ENCODE measurements around the gene NT5C2.

NT5C2 gene

GRCh38 chr10:103193107-103193819 lies at the start of gene NT5C2:
Gene NT5C2, minus strand, starts transcription at chr10:103193272. Its CDS starts 18,314 bp downstream, at chr10:103174958.
- TF ChIP-seq CTCF (conservative IDR thresholded peaks at IDR 0.05; ENCODE audit: low read length) (no peak), EZH2phosphoT487 (IDR thresholded peaks at IDR 0.05; ENCODE audit: borderline replicate concordance) (no peak)
- H3K4me3 ChIP-seq (ENCODE audit: low read length, poor library complexity, severe bottlenecking) = peak within 1 kb of the TSS; percentile 96
- H2AFZ ChIP-seq (ENCODE audit: low read length) = peak within 1 kb of the TSS; percentile 49
- H3F3A ChIP-seq (ENCODE audit: low read depth) = no peaks in the 10 kb centered on the region
- H3K4me2 ChIP-seq (ENCODE audit: low read depth, low read length, poor library complexity, severe bottlenecking) = peak within 1 kb of the TSS; percentile 99
- no peaks in the 10 kb centered on the region for H3K36me3 ChIP-seq (ENCODE audit: insufficient read depth, low read length)
- peak within 1 kb of the TSS; percentile 96 for H3K9ac ChIP-seq (ENCODE audit: low read depth, low read length, poor library complexity, severe bottlenecking)
- H3K9me2 ChIP-seq (replicated peaks; ENCODE audit: low read depth, low read length) = no peaks in the 10 kb centered on the region
- peaks cover 35% of the 10 kb centered on the region for H4K20me1 ChIP-seq (ENCODE audit: insufficient read depth, low read length, poor library complexity, severe bottlenecking)
- peaks cover 56% of the 10 kb centered on the region for H3K4me1 ChIP-seq (ENCODE audit: insufficient read depth, low read length, poor library complexity, severe bottlenecking)
- peaks cover 46% of the 10 kb centered on the region for H3K79me2 ChIP-seq (ENCODE audit: insufficient read depth, low read length)
- no peaks in the 10 kb centered on the region for H3K27me3 ChIP-seq (ENCODE audit: insufficient read depth, low read length, poor library complexity, severe bottlenecking)
- H3K9me3 ChIP-seq (ENCODE audit: insufficient read depth, low read depth, low read length) = no peaks in the 10 kb centered on the region

DNA sequence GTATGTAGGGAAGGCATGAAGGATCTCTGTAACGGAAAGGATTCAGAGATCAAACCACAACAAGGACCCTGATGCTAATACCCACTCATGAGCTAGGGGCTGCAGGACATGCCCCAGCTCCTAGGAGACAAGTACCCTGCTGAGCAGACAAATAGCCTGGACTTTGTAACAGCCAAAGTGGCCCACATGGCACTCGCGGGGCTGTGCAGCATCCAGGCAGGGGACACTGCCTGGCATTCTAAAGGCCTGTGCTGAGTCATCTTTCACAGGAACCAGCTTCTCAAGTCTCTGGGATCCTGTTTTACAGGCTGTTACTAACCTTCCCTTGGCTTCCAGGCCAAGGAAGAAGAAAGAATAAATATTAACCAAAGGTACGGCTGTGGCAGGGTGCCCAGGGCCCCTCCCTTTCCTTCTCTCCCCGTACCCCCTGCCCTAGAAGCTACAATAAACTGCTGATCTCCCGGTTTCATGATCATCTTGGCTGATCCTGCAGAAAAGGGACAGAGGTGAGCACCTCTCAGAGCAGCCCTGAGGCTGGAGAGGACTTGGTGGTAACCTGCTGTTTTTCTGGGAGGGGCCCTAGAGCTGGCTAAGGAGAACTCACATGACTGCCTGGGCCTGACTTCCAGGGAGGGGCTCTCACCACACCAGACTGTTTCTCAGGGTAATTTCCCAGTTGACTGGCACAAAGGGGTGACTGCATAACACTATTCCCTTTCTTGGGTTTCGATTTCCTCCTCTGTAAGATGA lies 48.4 kb upstream of the NT5C2 start:
- no peaks in the 10 kb centered on the region for H3K36me3 ChIP-seq (ENCODE audit: insufficient read depth, low read length)
- peak overlapping the region; percentile 53 for H3K9ac ChIP-seq (ENCODE audit: low read depth, low read length, poor library complexity, severe bottlenecking)
- H3K4me2 ChIP-seq (ENCODE audit: low read depth, low read length, poor library complexity, severe bottlenecking) = peak overlapping the region; percentile 41
- TF ChIP-seq CTCF (conservative IDR thresholded peaks at IDR 0.05; ENCODE audit: low read length) (no peak), EZH2phosphoT487 (IDR thresholded peaks at IDR 0.05; ENCODE audit: borderline replicate concordance) (no peak)
- H3K4me3 ChIP-seq (ENCODE audit: low read length, poor library complexity, severe bottlenecking) = no peak overlapping the region
- H3K79me2 ChIP-seq (ENCODE audit: insufficient read depth, low read length) = no peaks in the 10 kb centered on the region
- peaks cover 19% of the 10 kb centered on the region for H3K4me1 ChIP-seq (ENCODE audit: insufficient read depth, low read length, poor library complexity, severe bottlenecking)
- no peaks in the 10 kb centered on the region for H3K27me3 ChIP-seq (ENCODE audit: insufficient read depth, low read length, poor library complexity, severe bottlenecking)
- peak overlapping the region; percentile 85 for H2AFZ ChIP-seq (ENCODE audit: low read length)
- H3F3A ChIP-seq (ENCODE audit: low read depth) = no peaks in the 10 kb centered on the region; the same call in 1 of the 2 replicates
- no peaks in the 10 kb centered on the region for H3K9me3 ChIP-seq (ENCODE audit: insufficient read depth, low read depth, low read length)
- no peaks in the 10 kb centered on the region for H4K20me1 ChIP-seq (ENCODE audit: insufficient read depth, low read length, poor library complexity, severe bottlenecking)
- H3K9me2 ChIP-seq (replicated peaks; ENCODE audit: low read depth, low read length) = no peaks in the 10 kb centered on the region

DNA sequence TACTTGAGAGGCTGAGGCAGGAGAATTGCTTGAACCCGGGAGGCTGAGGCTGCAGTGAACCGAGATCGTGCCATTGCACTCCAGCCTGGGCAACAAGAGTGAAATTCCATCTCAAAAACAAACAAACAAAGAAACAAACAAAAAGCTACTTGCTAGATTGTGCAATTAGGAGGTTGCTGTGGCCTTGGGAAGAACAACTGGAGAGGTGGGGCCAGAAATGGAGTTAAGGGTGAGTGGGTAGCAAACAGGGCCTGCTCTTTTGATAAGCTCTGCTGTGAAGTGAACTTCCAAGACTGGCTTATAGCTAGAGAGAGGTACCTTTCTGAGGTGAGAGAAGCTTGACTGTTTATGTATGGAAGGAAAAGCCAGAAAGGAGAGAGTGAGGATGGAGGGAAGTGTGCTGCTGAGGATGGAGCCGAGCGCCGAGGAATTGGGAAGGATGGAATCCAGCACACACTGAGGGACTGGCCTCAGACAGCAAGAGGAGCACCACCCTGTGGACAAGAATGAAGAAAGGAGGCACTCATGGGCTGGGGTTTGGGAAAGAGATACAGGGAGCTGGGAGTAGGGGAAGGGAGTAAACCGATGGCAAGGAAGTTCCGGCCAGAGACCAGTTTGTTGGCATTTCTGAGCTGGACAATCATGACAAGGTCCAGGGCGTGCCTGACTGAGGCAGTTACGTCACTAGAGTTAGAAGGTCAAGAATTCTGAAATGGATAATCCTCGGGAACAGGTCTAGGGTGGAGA lies 45.6 kb upstream of the NT5C2 start:
- H2AFZ ChIP-seq (ENCODE audit: low read length) = no peak overlapping the region
- H3K4me2 ChIP-seq (ENCODE audit: low read depth, low read length, poor library complexity, severe bottlenecking) = no peak overlapping the region
- no peaks in the 10 kb centered on the region for H3K9me2 ChIP-seq (replicated peaks; ENCODE audit: low read depth, low read length)
- no peaks in the 10 kb centered on the region for H3K27me3 ChIP-seq (ENCODE audit: insufficient read depth, low read length, poor library complexity, severe bottlenecking)
- H3K9ac ChIP-seq (ENCODE audit: low read depth, low read length, poor library complexity, severe bottlenecking) = no peak overlapping the region
- H3K4me1 ChIP-seq (ENCODE audit: insufficient read depth, low read length, poor library complexity, severe bottlenecking) = peaks cover 19% of the 10 kb centered on the region
- TF ChIP-seq EZH2phosphoT487 (IDR thresholded peaks at IDR 0.05; ENCODE audit: borderline replicate concordance) = no peak
- peak; percentile 42 for TF ChIP-seq CTCF (conservative IDR thresholded peaks at IDR 0.05; ENCODE audit: low read length)
- no peaks in the 10 kb centered on the region for H4K20me1 ChIP-seq (ENCODE audit: insufficient read depth, low read length, poor library complexity, severe bottlenecking)
- H3K79me2 ChIP-seq (ENCODE audit: insufficient read depth, low read length) = no peaks in the 10 kb centered on the region
- H3K36me3 ChIP-seq (ENCODE audit: insufficient read depth, low read length) = no peaks in the 10 kb centered on the region
- H3K4me3 ChIP-seq (ENCODE audit: low read length, poor library complexity, severe bottlenecking) = no peak overlapping the region
- H3K9me3 ChIP-seq (ENCODE audit: insufficient read depth, low read depth, low read length) = no peaks in the 10 kb centered on the region
- no peaks in the 10 kb centered on the region; the same call in 1 of the 2 replicates for H3F3A ChIP-seq (ENCODE audit: low read depth)

Data from Loucy (cell line).